Renal pelvis (tissue), 12 donors: ENCODE results near the gene SSU72. TPM values are rescaled to one million over a fixed set of nuclear protein-coding genes. Genes with fewer than 3 reads are reported as not detected.

Source experiments
- DNase-seq: peaks from one replicate; pipeline ENCODE4 v3.0.0-alpha.2; 2013
- long read RNA-seq, 16 experiments: transcript quantifications; one replicate each; lab custom pipeline, GENCODE V29; 2026
- polyA plus RNA-seq, 3 donors: library from polyadenylated mRNA; unstranded; fragments of 120-200 nt; gene quantifications; one replicate each; pipeline ENCODE4 v1.2.1, GENCODE V29; 2013; ENCODE audit not compliant: insufficient read length in 3 of 3

Gene SSU72
- polyA plus RNA-seq, result 10 to 100 TPM; 84.8 to 85.3 (median 84.9) TPM
- long read RNA-seq, donor 1, full-length matches to known transcripts, result 53 of 53 reads
- long read RNA-seq, donor 1, partial matches to known transcripts, result 0 of 53 reads
- long read RNA-seq, donor 1, other reads (novel, unspliced or antisense), result 0 of 53 reads
- long read RNA-seq, donor 2, full-length matches to known transcripts, result 86 of 94 reads
- long read RNA-seq, donor 2, partial matches to known transcripts, result 8 of 94 reads
- long read RNA-seq, donor 2, other reads (novel, unspliced or antisense), result 0 of 94 reads
- long read RNA-seq, donor 3, full-length matches to known transcripts, result 54 of 54 reads
- long read RNA-seq, donor 3, partial matches to known transcripts, result 0 of 54 reads
- long read RNA-seq, donor 3, other reads (novel, unspliced or antisense), result 0 of 54 reads
- long read RNA-seq, donor 4, full-length matches to known transcripts, result 60 of 60 reads
- long read RNA-seq, donor 4, partial matches to known transcripts, result 0 of 60 reads
- long read RNA-seq, donor 4, other reads (novel, unspliced or antisense), result 0 of 60 reads
- long read RNA-seq, donor 5, full-length matches to known transcripts, result 21 of 21 reads
- long read RNA-seq, donor 5, partial matches to known transcripts, result 0 of 21 reads
- long read RNA-seq, donor 5, other reads (novel, unspliced or antisense), result 0 of 21 reads
- long read RNA-seq, donor 6, full-length matches to known transcripts, result 51 of 83 reads
- long read RNA-seq, donor 6, partial matches to known transcripts, result 32 of 83 reads
- long read RNA-seq, donor 6, other reads (novel, unspliced or antisense), result 0 of 83 reads
- long read RNA-seq, donor 7, full-length matches to known transcripts, result 75 of 80 reads
- long read RNA-seq, donor 7, partial matches to known transcripts, result 5 of 80 reads
- long read RNA-seq, donor 7, other reads (novel, unspliced or antisense), result 0 of 80 reads
- long read RNA-seq, donor 8, full-length matches to known transcripts, result 28 of 28 reads
- long read RNA-seq, donor 8, partial matches to known transcripts, result 0 of 28 reads
- long read RNA-seq, donor 8, other reads (novel, unspliced or antisense), result 0 of 28 reads
- long read RNA-seq, donor 9, full-length matches to known transcripts, result 74 of 74 reads
- long read RNA-seq, donor 9, partial matches to known transcripts, result 0 of 74 reads
- long read RNA-seq, donor 9, other reads (novel, unspliced or antisense), result 0 of 74 reads
- long read RNA-seq, donor 10, full-length matches to known transcripts, result 52 of 52 reads
- long read RNA-seq, donor 10, partial matches to known transcripts, result 0 of 52 reads
- long read RNA-seq, donor 10, other reads (novel, unspliced or antisense), result 0 of 52 reads
- long read RNA-seq, donor 11, full-length matches to known transcripts, result 48 of 53 reads
- long read RNA-seq, donor 11, partial matches to known transcripts, result 5 of 53 reads
- long read RNA-seq, donor 11, other reads (novel, unspliced or antisense), result 0 of 53 reads
- long read RNA-seq, donor 12, full-length matches to known transcripts, result 80 of 182 reads
- long read RNA-seq, donor 12, partial matches to known transcripts, result 50 of 182 reads
- long read RNA-seq, donor 12, other reads (novel, unspliced or antisense), result 52 of 182 reads
- long read RNA-seq, donor 13, full-length matches to known transcripts, result 41 of 41 reads
- long read RNA-seq, donor 13, partial matches to known transcripts, result 0 of 41 reads
- long read RNA-seq, donor 13, other reads (novel, unspliced or antisense), result 0 of 41 reads
- long read RNA-seq, donor 14, result 0 reads
- long read RNA-seq, donor 15, full-length matches to known transcripts, result 84 of 90 reads
- long read RNA-seq, donor 15, partial matches to known transcripts, result 6 of 90 reads
- long read RNA-seq, donor 15, other reads (novel, unspliced or antisense), result 0 of 90 reads
- long read RNA-seq, donor 16, full-length matches to known transcripts, result 58 of 63 reads
- long read RNA-seq, donor 16, partial matches to known transcripts, result 5 of 63 reads
- long read RNA-seq, donor 16, other reads (novel, unspliced or antisense), result 0 of 63 reads

DNA sequence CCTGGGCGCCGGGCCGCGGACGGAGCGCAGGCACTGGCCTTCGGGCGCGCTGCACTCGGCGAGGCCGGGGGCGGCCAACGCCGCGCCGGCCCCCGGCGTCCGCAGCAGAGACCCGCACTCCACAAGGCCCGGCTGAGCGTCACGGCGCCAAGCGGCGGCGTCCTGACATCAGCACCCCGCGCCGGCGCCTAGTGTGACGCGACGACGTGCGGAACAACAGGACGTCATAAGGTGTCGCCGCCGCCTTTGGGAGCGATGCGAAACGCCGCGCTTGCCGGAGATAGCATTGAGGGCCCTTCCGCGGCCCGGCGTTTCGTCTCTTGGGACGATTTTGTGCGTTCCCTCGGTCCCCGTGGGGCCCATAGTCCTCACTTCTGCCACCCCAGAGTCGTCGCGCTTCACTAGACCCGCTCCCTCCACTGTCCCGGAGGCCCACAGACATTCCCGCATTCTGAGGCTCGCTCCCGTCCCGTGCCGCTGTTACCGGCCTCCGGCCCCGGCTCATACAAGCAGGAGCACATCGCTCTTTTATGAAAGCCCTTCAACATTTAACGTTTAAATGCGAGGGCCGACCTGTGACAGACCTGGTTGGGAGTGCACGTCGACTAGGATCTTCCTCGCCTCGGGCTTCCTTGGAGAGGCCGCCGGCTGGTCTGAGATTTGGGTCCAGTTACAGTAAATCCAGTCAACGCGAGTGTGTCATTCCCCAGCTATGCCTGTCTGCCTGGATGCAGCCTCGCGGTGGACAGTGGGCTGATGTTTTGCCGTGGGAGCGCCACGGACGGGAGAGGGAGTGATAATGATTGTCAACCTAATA is at the start of gene SSU72:
Gene SSU72 (minus strand): TSS at position 143 of the 817 bp plus-strand sequence. CDS start 306 bp downstream, outside the sequence.
- DNase-seq, result peak; percentile 92

DNA sequence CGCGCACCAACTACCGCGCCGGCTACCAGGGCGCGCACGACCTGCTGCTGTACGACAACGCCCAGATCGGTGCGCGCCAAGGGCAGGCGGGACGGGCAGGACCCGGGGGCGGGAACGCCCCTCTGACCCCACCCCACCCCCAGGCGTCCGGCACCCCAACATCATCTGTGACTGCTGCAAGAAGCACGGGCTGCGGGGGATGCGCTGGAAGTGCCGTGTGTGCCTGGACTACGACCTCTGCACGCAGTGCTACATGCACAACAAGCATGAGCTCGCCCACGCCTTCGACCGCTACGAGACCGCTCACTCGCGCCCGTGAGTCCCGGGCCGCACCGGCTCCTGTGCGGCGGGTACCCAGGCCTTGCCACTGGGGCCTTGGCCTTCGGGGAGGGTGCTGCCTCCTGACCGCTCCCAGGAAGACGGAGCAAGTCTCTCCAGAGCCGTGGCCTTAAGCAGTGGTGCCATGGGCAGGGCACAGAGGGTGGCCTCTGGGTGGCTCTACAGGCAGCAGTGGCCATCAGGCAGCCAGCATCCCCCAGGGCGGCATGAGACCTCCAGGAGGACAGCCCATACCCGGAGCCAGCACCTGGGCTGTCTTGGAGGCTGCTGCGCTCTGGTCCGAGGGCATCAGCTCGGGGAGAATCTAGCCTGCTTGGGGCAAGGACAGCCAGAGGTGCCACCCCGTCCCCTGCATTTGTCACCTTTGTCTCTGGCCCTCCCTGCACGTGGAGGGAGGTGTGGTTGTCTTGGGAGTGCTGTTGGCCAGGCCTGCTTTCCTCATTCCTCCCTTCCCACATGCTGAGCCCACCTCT is 49.2 kb upstream of the SSU72 start:
- DNase-seq, result no peak

DNA sequence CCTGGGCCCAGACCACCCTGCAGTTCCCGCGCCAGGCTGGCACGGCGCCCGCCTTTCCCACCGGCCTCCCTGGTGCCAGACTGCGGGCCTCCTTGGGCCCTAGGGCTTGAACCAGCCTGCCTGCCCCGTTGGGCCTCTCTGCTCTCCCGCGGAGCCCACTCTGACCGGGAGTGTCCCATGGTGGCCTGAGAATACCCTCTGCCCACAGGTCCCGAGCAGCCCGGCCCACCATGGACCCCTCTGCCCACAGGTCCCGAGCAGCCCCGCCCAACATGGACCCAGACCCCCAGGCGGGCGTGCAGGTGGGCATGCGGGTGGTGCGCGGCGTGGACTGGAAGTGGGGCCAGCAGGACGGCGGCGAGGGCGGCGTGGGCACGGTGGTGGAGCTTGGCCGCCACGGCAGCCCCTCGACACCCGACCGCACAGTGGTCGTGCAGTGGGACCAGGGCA is 48.5 kb upstream of the SSU72 start:
- DNase-seq, result no peak

DNA sequence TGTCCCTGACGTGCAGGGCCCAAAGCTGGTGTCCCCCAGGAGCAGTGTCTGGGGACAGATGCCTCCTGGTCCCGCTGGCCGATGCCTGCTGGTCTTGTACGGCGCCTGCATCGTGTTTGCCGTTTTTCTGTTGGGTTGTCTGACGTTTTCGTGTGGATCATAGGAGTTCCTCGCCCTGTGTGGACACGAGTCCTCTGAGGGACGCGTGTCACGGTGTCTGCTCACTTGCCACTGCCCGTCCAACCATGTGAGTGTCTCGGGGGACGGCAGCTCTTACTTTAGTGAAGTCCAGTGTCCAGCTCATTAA is 48.1 kb upstream of the SSU72 start:
- DNase-seq, result no peak

DNA sequence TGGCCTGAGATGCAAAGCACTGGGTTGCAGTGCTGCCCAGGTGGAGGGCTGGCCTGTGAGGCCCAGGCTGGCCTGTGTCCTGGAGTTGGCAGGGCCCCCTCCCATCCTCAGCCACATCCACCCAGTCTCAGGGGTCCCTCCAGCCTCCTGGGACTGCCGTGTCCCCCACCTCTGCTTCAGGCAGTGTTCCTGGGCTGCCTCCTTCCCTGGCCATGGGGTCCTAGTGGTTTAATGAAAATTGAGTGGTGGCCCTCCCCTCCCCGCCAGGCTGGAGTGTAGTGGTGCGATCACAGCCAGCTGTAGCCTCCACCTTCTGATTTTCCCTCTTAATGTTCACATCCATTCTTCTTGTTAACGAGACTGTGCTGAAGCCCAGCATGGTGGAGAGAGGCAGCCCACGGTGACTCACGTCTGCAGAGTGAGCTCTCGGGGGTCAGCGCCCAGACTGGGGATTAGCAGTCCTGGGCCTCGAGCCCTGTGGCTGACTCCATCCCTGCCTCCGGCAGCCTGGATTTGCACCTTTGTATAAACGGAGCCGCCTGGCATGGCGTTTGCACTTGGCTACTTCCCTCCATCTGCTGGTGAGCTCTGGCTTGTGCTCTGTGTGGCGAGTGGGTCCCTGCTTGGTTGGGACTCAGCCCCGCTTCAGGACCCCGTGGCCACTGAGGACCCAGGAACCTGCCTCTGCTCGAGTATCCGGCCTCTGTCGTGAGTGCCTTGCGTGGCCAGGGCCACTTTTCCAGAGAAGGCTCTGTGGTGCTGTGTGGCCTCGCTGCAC is 47.5 kb upstream of the SSU72 start:
- no peak for DNase-seq

DNA sequence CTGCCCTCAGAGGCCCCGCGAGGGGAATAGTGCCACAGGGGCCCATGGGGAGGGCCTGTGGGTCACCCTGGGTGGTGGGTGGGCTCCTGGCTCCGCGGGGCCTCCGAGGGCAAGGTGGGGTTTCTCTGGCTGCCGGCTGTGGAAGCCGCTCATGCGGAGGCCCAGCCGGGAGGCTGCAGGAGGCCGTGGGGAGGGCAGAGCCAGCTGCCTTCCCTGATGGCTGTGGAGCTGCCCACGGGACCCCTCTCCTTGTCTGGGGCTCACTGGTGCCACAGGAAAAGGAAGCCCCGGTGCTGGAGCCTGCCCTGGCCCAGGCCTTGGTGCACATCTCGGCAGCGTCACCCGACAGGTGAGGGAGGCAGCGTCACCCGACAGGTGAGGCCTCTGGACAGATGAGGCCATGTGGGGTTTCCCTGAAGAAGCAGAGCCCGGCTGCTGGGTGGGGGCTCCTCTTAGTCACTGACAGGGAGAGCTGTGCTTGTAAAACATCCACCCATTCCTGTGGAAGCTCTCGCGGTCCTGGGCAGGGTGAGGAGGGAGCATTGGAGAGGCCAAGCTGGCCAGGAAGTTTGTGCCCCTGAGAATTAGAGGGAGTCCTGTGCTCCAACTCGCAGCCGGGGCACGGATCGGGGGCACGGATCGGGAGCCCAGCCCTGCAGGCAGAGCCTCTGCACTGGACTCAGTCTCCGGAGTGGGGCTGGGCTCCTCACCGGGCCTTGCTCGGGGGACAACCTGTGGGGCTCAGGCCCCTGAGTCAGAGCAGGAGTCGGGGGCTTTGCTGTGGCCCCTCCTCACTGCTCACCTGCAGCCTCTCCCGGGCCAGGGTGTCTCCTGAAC is 46.7 kb upstream of the SSU72 start:
- no peak for DNase-seq

DNA sequence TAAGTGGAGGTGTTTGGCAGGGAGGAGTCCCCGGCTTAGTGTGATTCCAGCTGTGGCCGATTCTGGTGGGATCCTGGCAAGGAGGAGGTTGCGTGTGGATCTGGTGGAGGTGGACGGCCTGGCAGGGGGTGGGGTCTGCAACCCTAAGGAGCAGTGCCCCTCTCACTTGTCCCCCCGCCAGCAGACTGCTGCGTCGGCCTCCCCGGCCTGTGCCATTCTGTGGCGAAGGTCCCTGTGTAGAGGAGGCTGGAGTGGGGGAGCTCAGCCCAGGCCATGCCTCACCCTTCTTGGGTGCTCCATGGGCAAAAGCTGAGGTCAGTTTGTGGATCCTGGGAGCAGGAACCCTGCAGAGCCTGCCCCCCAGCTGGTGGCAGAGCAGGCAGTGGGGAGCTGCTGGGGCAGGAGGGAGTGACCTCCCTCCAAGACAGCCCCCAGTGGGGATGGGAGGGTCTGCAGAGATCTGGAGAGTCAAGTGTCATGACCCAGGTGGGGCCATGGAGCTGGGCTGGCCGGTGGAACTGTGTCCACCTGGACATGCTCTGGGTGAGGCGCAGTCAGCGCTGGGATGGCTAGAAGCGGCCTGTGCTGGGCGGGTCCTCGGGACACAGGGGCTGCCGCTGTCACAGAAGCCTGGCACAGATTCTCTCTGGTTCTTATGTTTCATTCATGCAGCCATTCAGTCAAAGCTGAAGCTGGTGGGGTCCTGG is 45.9 kb upstream of the SSU72 start:
- no peak for DNase-seq

DNA sequence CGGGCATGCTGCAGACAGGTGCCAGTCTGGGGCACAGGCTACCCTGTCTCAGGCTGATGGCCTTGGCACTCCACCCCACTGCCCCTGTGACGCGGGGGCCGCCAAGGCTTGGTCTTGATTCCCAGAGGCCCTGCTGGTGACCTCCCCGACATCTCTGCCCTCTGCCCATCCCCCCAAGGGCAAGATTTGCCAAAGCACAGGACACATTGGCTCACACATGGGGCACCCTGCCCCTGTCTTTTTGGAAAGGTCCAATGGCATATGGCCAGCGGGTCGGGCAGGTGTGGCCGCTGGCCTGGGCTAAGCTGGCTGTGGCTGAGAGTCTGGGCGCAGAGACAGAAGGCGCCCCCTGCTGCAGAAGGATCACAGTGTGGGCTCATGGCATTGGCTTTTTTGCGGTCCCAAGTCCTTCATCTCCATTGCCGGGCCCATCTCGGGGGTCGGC is 45.3 kb upstream of the SSU72 start:
- DNase-seq, result no peak

DNA sequence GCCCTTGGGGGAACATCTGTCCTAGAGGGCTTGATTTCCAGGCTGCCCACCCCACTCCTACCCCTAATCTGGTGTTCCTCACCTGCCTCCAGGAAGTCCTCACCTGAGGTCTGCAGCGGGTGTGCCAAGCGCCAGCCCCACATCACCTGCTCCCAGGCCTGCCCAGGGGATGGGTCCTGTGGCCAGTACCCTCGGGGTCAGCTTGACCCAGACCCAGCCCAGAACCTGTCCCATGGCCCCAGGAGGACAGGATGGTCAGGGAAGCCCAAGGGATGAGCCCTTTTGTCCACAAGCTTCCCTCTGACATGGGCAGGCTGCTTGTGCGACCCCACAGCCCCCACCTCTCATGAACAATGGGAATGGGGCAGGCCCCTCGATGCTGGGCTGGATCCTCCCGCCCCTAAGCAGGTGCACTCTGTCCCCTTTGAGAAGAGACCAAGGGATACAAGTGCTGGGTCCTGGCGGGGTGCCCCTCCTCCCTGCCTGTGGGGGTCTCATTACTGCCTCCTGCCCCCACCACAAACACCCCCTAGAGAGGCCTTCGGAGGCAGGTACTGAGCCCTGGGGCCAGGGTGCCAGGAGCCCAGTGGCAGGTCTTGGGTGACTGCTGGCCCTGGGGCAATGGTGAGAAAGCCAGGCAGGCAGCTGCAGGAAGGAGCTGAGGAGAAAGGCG is 43.9 kb upstream of the SSU72 start:
- no peak for DNase-seq

DNA sequence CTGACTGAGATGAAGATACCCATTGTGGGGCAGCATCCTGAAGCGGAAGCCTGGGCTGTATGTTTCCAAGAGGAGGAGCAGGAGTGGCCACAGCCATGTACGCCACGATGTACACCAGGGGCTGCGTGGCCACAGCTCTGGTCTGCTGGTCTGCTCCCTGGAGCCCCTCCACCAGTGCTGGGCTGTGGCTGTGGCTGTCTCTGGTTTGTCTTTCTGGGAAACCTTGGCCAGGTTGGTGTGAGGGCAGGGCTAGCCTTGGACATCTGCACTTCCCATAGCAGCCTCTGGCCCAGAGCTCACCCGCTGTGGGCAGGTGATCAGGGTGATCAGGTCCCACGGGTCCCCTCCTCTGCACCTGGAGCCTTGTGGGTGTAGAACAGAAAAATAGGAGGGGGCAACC is 43.3 kb upstream of the SSU72 start:
- DNase-seq, result no peak

DNA sequence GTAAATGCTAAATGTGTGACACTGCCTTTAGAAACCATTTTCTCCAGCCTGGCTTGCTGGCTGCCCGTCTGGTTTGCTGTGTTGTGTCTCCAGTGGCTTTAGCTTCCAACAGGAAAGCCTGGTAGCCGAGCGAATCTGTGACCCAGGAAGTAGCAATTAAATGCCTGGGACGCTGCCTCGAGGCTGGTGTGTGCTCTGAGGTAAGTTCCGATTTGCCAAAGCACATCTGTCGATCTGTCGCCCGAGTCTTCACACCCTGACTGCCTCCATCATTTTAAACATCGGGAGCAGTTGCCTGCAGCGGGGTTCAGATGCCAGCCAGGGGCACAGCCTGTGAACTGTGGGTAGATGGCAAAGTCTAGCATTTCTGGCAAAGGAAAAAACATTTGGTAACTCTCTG is 42.9 kb upstream of the SSU72 start:
- DNase-seq, result no peak

DNA sequence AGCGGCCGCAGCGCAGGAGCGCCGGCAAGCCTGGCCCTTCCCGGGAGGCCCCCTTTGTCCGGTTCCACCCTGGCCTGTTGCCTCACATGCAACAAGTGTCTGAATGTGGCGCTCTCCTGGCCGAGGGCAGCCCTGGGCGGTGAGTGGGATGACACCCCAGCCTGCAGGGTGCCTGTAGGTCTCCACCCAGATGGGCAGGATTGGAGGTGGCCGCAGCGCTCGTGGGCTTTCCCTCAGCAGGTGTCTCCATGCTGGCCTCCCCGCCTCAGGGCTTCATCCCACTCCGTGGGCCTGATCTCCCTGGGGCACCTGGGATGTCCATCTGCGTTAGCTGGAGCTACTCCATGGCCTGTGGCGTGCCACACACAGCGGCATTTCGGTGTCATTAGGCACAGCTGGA is 42.2 kb upstream of the SSU72 start:
- DNase-seq, result no peak

DNA sequence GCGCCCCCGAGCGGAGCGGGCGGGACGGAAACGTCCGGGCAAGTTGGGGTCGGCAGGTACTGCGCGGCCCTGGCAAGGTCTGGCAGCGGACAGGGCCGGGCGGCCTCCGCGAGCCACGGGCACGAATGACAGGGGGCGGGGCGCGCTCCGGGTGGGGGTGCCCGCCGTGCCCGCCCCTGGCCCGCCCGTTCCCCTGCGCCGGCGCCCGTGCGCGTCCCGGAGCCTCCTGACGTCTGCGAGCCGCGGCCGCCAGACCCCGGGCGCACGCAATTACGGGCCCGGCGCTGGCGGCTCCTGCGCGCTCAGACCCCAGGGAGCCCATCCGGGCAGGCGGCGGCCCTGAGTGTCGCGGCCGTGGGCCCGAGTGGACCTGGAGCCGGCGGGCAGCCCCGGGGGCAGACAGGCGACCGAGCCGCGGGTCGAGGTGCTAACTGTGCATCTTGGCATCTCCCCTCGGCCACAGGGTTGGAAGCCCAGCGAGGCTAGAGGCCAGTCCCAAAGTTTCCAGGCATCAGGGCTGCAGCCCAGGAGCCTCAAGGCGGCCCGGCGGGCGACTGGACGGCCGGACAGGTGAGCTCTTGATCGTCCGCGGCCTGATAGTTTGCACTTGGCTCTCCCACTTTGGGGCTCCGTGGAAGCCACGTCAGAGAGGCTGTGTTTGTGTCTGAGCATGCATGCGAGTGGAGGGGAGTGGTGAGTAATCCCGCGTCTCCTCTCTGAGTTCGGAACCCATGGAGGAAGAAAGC is 41.6 kb upstream of the SSU72 start:
- no peak for DNase-seq

DNA sequence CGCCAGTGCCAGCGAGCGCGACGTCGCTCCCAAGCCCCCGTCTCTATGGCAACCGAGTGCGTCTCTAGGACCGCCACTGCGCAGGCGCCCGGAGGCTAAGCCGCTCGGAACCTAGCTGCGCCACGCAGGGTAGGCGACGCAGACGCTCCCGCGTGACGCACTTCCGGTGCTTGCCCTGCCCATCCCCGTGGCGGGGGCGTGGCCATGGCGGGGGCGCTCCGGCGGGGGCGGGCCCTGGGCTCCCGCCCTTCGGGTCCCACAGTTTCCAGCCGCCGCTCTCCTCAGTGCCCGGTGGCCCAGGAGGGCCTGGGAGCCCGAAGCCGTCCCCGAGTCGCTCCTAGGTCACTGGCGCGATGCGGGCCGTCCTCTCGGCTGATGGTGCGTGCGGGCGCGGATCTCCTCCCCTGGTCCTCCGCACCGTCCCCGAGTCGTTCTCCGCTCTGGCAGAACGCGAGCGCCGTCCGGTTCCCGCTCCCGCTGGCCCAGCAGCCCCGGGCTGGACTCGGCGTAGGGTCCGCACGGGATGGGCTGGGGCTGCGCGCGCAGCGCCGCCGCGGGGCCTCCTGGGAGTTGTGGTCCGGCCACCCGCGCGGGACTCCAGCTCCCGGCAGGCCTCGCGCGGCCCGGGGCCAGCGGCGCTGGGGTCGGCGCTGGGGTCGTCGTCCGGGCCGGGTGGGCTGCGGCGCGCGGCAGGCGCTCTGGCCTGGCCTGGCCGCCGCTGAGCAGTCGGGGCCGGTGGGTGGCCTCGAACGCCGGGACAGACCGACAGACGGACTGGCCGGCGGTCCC is 40.8 kb upstream of the SSU72 start, which contains the start of gene MIB2:
Gene MIB2 (plus strand): TSS at position 245 of the 789 bp plus-strand sequence. CDS start 7,953 bp downstream, outside the sequence.
- peak; percentile 95 for DNase-seq
